ENCODE results near the gene PITX1. TPM values are rescaled to one million over a fixed set of nuclear protein-coding genes. Genes with fewer than 3 reads are reported as not detected.

PITX1 gene
- total and polyA plus RNA-seq, 2 of the 13 experiments (the other 11 are each of a cell fraction or from before 2014, with no cell fraction given): 11.7 to 20.2 TPM

DNA sequence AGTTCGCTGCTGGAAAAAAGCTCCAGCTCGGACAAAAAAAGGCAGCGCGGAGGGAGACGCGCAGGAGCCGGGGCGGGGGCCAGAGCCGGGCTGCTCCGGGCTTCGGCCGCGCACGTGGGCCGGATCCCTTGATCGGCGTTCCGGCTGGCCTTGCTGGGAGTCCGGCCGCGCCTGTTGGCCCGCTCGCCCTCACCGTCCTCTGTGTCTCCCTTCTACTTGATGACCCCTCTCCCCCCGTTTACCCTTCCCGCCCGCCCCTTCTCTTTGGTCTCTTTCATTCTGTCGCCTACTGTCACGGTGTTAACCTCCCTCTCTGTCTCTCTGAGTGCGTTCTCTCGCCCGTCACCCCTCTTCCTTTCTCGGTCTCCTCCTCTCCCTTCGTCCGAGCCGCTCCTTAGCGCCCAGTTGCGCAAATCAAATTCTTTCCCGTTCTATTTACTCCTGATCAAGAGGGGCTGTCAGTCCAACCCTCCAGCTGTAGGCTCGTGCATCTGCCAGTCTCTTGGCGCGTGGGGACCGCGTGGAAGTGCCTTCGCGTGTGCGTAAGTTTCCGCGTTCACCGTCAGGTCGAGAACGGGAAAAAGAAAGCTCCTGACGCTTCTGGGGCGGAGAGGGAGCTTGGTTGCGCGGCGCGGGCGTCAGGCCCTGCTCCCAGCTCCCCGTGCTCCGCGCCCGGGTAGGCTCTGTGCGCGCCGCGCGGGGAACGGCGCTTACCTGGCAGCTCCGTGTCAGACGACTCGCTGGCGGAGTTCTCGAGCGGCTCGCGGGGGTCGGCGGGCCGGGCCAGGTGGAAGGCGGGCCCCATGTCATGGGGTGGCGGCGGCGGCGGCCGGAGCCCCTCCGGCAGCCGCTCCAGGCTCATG, 798 bp downstream of the PITX1 start (continued):
- TF ChIP-seq, protein P1, sequence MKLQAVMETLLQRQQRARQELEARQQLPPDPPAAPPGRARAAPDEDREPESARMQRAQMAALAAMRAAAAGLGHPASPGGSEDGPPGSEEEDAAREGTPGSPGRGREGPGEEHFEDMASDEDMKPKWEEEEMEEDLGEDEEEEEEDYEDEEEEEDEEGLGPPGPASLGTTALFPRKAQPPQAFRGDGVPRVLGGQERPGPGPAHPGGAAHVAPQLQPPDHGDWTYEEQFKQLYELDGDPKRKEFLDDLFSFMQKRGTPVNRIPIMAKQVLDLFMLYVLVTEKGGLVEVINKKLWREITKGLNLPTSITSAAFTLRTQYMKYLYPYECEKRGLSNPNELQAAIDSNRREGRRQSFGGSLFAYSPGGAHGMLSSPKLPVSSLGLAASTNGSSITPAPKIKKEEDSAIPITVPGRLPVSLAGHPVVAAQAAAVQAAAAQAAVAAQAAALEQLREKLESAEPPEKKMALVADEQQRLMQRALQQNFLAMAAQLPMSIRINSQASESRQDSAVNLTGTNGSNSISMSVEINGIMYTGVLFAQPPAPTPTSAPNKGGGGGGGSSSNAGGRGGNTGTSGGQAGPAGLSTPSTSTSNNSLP (IDR thresholded peaks at IDR 0.05; ENCODE audit: low read depth, low read length): no peak
- peak; percentile 63; the same call in 1 of the 2 replicates for TF ChIP-seq ZGPAT (CRISPR knock-in tag; IDR thresholded peaks at IDR 0.05)
- no peak for TF ChIP-seq CENPX (CRISPR knock-in tag; IDR thresholded peaks at IDR 0.05)
- TF ChIP-seq JUN (CRISPR knock-in tag; IDR thresholded peaks at IDR 0.05): no peak
- TF ChIP-seq ATF7-NPFF (CRISPR knock-in tag; IDR thresholded peaks at IDR 0.05; ENCODE audit: low read depth): no peak
- TF ChIP-seq AGO2 (optimal IDR thresholded peaks at IDR 0.05; ENCODE audit: low read depth, low read length): peak; percentile 79
- peak; percentile 81 for TF ChIP-seq KMT2A (CRISPR knock-in tag; IDR thresholded peaks at IDR 0.05)
- TF ChIP-seq ZNF891 (CRISPR knock-in tag; IDR thresholded peaks at IDR 0.05): no peak
- peak; percentile 63; the same call in 1 of the 2 replicates for TF ChIP-seq MYC (CRISPR knock-in tag; IDR thresholded peaks at IDR 0.05; ENCODE audit: borderline replicate concordance)
- TF ChIP-seq NONO (IDR thresholded peaks at IDR 0.05): no peak
- TF ChIP-seq NONO (CRISPR knock-in tag; conservative IDR thresholded peaks at IDR 0.05): no peak
- 0 out of 2 replicates have a peak, but pooled peaks have one; percentile 37 for TF ChIP-seq ZNF160 (CRISPR knock-in tag; IDR thresholded peaks at IDR 0.05)
- TF ChIP-seq TEF (CRISPR knock-in tag; IDR thresholded peaks at IDR 0.05): 0 out of 2 replicates have a peak, but pooled peaks have one; percentile 27
- TF ChIP-seq ZNF746 (CRISPR knock-in tag; IDR thresholded peaks at IDR 0.05): no peak; the same call in 1 of the 2 replicates
- TF ChIP-seq EEA1 (CRISPR knock-in tag; IDR thresholded peaks at IDR 0.05; ENCODE audit: borderline replicate concordance): 0 out of 2 replicates have a peak, but pooled peaks have one; percentile 87
- TF ChIP-seq ZNF3 (CRISPR knock-in tag; IDR thresholded peaks at IDR 0.05): no peak
- TF ChIP-seq HMGXB4 (CRISPR knock-in tag; IDR thresholded peaks at IDR 0.05; ENCODE audit: borderline replicate concordance in 1 of 2, low read depth in 1 of 2): peak; percentile 31 to 45; a peak in 2 of 4 replicates
- no peak for TF ChIP-seq ZBTB33 (CRISPR knock-in tag; IDR thresholded peaks at IDR 0.05)
- TF ChIP-seq PHF8 (CRISPR knock-in tag; IDR thresholded peaks at IDR 0.05): peak; percentile 60
- TF ChIP-seq TBP (CRISPR knock-in tag; IDR thresholded peaks at IDR 0.05): no peak
- peak; percentile 50; the same call in 1 of the 2 replicates for TF ChIP-seq KAT7 (CRISPR knock-in tag; IDR thresholded peaks at IDR 0.05; ENCODE audit: borderline replicate concordance)
